HEK293 (cell line): Measurements from ENCODE around the gene TNFRSF4.

Experiments used
- CTCF ChIA-PET: fragments of 350-600 bp; formaldehyde crosslinking; extraction: SDS; loops from one replicate; lab custom pipeline; 2021; ENCODE audit warnings: antibody characterized with exemption; lab: Yijun Ruan, JAX
- POLR2A ChIA-PET: fragments of 300-600 bp; formaldehyde crosslinking; extraction: SDS; loops from one replicate; lab custom pipeline; 2020; ENCODE audit warnings: antibody characterized with exemption, inconsistent platforms; lab: Yijun Ruan, JAX
- H3K27ac ChIP-seq: fragments of 200-500 bp; sonication (Bioruptor generic); 2 replicates; pipeline ENCODE4 v1.5.1; 2014; ENCODE audit warnings: low read depth, low read length, control low read depth, inconsistent platforms; ENCODE audit errors: extremely low read depth
- H3K36me3 ChIP-seq, 2 experiments: fragments of 200-500 bp in 1 of 2; sonication (Bioruptor generic) in 1 of 2; 1 replicate in 1 of 2; 2 replicates in 1 of 2; pipeline ENCODE4 v1.5.1; 2014 to 2017; ENCODE audit warnings: inconsistent platforms in 2 of 2, low read length in 2 of 2; ENCODE audit not compliant: control insufficient read depth in 2 of 2, insufficient read depth in 1 of 2
- H3K4me1 ChIP-seq: fragments of 200-500 bp; sonication (Bioruptor generic); 2 replicates; pipeline ENCODE4 v1.5.1; 2014; ENCODE audit warnings: mild to moderate bottlenecking, low read length, inconsistent platforms; ENCODE audit not compliant: control insufficient read depth, insufficient read depth
- H3K4me3 ChIP-seq: 2 replicates; pipeline ENCODE4 v1.5.1; 2011; ENCODE audit warnings: low read depth, mild to moderate bottlenecking, control low read depth, low read length, moderate library complexity
- H3K9me3 ChIP-seq: fragments of 200-500 bp; sonication (Bioruptor generic); 2 replicates; pipeline ENCODE4 v1.5.1; 2014; ENCODE audit warnings: low read depth, low read length, inconsistent platforms; ENCODE audit not compliant: control insufficient read depth, insufficient read depth
- EGR2 ChIP-seq: fragments of 450-650 bp; formaldehyde crosslinking; IDR thresholded peaks from 2 replicates; pipeline ENCODE4 v1.5.1; 2016; ENCODE audit warnings: low read depth, missing biosample characterization, missing genetic modification characterization
- HOXA7 ChIP-seq: sonication (generic); formaldehyde crosslinking; IDR thresholded peaks from 2 replicates; pipeline ENCODE4 v1.8.1; 2022; ENCODE audit warnings: missing genetic modification reagents, borderline replicate concordance
- HOXD13 ChIP-seq: sonication (generic); formaldehyde crosslinking; IDR thresholded peaks from 2 replicates; pipeline ENCODE4 v1.8.0; 2022; ENCODE audit warnings: missing genetic modification reagents, borderline replicate concordance
- KLF10 ChIP-seq: fragments of 450-650 bp; IDR thresholded peaks from 2 replicates; pipeline ENCODE4 v1.5.1; 2018; ENCODE audit warnings: missing biosample characterization, mild to moderate bottlenecking, missing genetic modification characterization
- MEIS1 ChIP-seq: sonication (generic); formaldehyde crosslinking; IDR thresholded peaks from 2 replicates; pipeline ENCODE4 v1.8.1; 2022; ENCODE audit warnings: missing genetic modification reagents, mild to moderate bottlenecking, borderline replicate concordance
- REST ChIP-seq: fragments of 450-650 bp; formaldehyde crosslinking; IDR thresholded peaks from 2 replicates; pipeline ENCODE4 v1.5.1; 2016; ENCODE audit warnings: missing biosample characterization, missing genetic modification characterization
- SALL2 ChIP-seq: fragments of 450-650 bp; formaldehyde crosslinking; IDR thresholded peaks from 2 replicates; pipeline ENCODE4 v1.5.0; 2017; ENCODE audit warnings: missing biosample characterization, mild to moderate bottlenecking, missing genetic modification characterization, borderline replicate concordance
- TRIM28 ChIP-seq: IDR thresholded peaks from 2 replicates; pipeline ENCODE4 v1.6.1; 2011; ENCODE audit warnings: low read length, control low read depth, borderline replicate concordance
- YY2 ChIP-seq: fragments of 450-650 bp; formaldehyde crosslinking; IDR thresholded peaks from 2 replicates; pipeline ENCODE4 v1.5.1; 2016; ENCODE audit warnings: missing biosample characterization, missing genetic modification characterization
- ZNF155 ChIP-seq: fragments of 450-650 bp; formaldehyde crosslinking; IDR thresholded peaks from 2 replicates; pipeline ENCODE4 v1.5.1; 2016; ENCODE audit warnings: missing biosample characterization, missing genetic modification characterization
- ZNF202 ChIP-seq: fragments of 450-650 bp; formaldehyde crosslinking; IDR thresholded peaks from 2 replicates; pipeline ENCODE4 v1.5.1; 2016; ENCODE audit warnings: missing biosample characterization, missing genetic modification characterization, borderline replicate concordance
- ZNF211 ChIP-seq: fragments of 450-650 bp; formaldehyde crosslinking; IDR thresholded peaks from 2 replicates; pipeline ENCODE4 v1.5.1; 2016; ENCODE audit warnings: low read depth, missing biosample characterization, missing genetic modification characterization
- ZNF24 ChIP-seq: fragments of 450-650 bp; formaldehyde crosslinking; IDR thresholded peaks from 2 replicates; pipeline ENCODE4 v1.5.1; 2016; ENCODE audit warnings: missing biosample characterization, missing genetic modification characterization
- ZNF354C ChIP-seq: fragments of 450-650 bp; formaldehyde crosslinking; IDR thresholded peaks from 2 replicates; pipeline ENCODE4 v1.5.1; 2016; ENCODE audit warnings: missing biosample characterization, missing genetic modification characterization, low read depth, borderline replicate concordance
- ZNF416 ChIP-seq: fragments of 450-650 bp; formaldehyde crosslinking; IDR thresholded peaks from 2 replicates; pipeline ENCODE4 v1.5.1; 2016; ENCODE audit warnings: missing biosample characterization, missing genetic modification characterization
- ZNF670 ChIP-seq: fragments of 450-650 bp; formaldehyde crosslinking; IDR thresholded peaks from 2 replicates; pipeline ENCODE4 v1.5.1; 2016; ENCODE audit warnings: missing biosample characterization, missing genetic modification characterization, low read depth
- ZNF692 ChIP-seq: fragments of 450-650 bp; formaldehyde crosslinking; IDR thresholded peaks from 2 replicates; pipeline ENCODE4 v1.5.1; 2016; ENCODE audit warnings: missing biosample characterization, missing genetic modification characterization
- ZNF701 ChIP-seq: fragments of 450-650 bp; formaldehyde crosslinking; IDR thresholded peaks from 2 replicates; pipeline ENCODE4 v1.5.1; 2016; ENCODE audit warnings: missing biosample characterization, missing genetic modification characterization
- ZNF791 ChIP-seq: fragments of 450-650 bp; formaldehyde crosslinking; IDR thresholded peaks from 2 replicates; pipeline ENCODE4 v1.5.1; 2016; ENCODE audit warnings: missing biosample characterization, missing genetic modification characterization
- TF ChIP-seq, protein P1 (sequence below): fragments of 450-650 bp; formaldehyde crosslinking; IDR thresholded peaks from 2 replicates; pipeline ENCODE4 v1.5.1; 2016; ENCODE audit warnings: missing biosample characterization, missing genetic modification characterization
- TF ChIP-seq, protein P2 (sequence below): fragments of 450-650 bp; formaldehyde crosslinking; IDR thresholded peaks from 2 replicates; pipeline ENCODE4 v1.5.1; 2016; ENCODE audit warnings: missing biosample characterization, missing genetic modification characterization
- TF ChIP-seq, protein P3 (sequence below): fragments of 450-650 bp; formaldehyde crosslinking; IDR thresholded peaks from 2 replicates; pipeline ENCODE4 v1.5.1; 2017; ENCODE audit warnings: missing biosample characterization, missing genetic modification characterization

TNFRSF4 gene

GRCh38 chr1:1239227-1239613 is 25.3 kb upstream of the TNFRSF4 start (continued):
- TF ChIP-seq, protein P1, sequence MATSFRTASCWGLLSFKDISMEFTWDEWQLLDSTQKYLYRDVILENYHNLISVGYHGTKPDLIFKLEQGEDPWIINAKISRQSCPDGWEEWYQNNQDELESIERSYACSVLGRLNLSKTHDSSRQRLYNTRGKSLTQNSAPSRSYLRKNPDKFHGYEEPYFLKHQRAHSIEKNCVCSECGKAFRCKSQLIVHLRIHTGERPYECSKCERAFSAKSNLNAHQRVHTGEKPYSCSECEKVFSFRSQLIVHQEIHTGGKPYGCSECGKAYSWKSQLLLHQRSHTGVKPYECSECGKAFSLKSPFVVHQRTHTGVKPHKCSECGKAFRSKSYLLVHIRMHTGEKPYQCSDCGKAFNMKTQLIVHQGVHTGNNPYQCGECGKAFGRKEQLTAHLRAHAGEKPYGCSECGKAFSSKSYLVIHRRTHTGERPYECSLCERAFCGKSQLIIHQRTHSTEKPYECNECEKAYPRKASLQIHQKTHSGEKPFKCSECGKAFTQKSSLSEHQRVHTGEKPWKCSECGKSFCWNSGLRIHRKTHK = no peak
- TF ChIP-seq ZNF211 (tag by site-specific recombination) = no peak
- TF ChIP-seq REST (tag by site-specific recombination) = no peak
- no peak for TF ChIP-seq EGR2 (tag by site-specific recombination)
- TF ChIP-seq MEIS1 (CRISPR knock-in tag) = no peak

DNA sequence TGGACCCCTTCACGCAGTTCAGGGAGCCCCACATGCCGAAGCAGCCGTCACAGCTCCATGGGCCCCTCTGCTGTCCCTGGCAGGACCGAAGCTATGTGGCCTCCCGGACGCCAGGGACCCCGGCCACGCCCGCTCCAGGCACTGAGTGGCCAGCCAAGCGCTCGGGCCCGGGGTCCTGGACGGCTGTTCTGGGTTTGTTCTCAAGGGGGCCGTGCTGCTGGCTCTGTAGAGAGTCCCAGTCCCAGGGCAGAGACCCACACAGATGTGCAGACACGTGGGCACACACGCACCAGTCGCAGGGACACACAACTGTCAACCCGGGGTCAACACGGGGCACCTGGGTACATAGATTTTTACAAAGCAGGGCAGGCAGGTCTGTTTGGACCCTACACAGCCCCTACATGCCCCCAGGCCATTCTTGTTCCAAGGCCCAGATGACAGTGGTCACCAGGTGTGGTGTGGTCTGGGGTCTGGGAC is 24.8 kb upstream of the TNFRSF4 start:
- POLR2A ChIA-PET = interaction anchor here (0.5 to 1.5 kb wide), 4 partner anchors 12 to 116 kb away, joined by 3 to 6 read pairs (median 4); no protein-coding TSS in a partner anchor
- Histone ChIP-seq H3K4me1 (no peaks in the 10 kb centered on the region), H3K36me3 (peaks cover 0 to 10% of the 10 kb centered on the region in 2 experiments; a peak in 1 of 3 replicates)
- TF ChIP-seq, protein P2, sequence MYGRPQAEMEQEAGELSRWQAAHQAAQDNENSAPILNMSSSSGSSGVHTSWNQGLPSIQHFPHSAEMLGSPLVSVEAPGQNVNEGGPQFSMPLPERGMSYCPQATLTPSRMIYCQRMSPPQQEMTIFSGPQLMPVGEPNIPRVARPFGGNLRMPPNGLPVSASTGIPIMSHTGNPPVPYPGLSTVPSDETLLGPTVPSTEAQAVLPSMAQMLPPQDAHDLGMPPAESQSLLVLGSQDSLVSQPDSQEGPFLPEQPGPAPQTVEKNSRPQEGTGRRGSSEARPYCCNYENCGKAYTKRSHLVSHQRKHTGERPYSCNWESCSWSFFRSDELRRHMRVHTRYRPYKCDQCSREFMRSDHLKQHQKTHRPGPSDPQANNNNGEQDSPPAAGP (tag by site-specific recombination) = no peak
- no peak for TF ChIP-seq TRIM28
- no peak for TF ChIP-seq ZNF354C (tag by site-specific recombination)
- no peak for TF ChIP-seq HOXA7 (CRISPR knock-in tag)
- TF ChIP-seq MEIS1 (CRISPR knock-in tag) = no peak
- TF ChIP-seq ZNF202 (tag by site-specific recombination) = no peak
- no peak for TF ChIP-seq KLF10
- no peak for TF ChIP-seq ZNF791 (tag by site-specific recombination)
- no peak for TF ChIP-seq ZNF155
- TF ChIP-seq ZNF416 (tag by site-specific recombination) = no peak
- TF ChIP-seq ZNF670 (tag by site-specific recombination) = no peak
- TF ChIP-seq SALL2 (tag by site-specific recombination) = no peak
- TF ChIP-seq ZNF692 (tag by site-specific recombination) = no peak
- TF ChIP-seq, protein P3, sequence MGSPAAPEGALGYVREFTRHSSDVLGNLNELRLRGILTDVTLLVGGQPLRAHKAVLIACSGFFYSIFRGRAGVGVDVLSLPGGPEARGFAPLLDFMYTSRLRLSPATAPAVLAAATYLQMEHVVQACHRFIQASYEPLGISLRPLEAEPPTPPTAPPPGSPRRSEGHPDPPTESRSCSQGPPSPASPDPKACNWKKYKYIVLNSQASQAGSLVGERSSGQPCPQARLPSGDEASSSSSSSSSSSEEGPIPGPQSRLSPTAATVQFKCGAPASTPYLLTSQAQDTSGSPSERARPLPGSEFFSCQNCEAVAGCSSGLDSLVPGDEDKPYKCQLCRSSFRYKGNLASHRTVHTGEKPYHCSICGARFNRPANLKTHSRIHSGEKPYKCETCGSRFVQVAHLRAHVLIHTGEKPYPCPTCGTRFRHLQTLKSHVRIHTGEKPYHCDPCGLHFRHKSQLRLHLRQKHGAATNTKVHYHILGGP (tag by site-specific recombination) = no peak
- no peak for TF ChIP-seq YY2 (tag by site-specific recombination)
- TF ChIP-seq ZNF701 = no peak
- no peak for TF ChIP-seq HOXD13 (CRISPR knock-in tag)
- TF ChIP-seq ZNF24 = no peak
- TF ChIP-seq, all 188 proteins: peak for 0
- Histone ChIP-seq H3K27ac (no peak overlapping the region), H3K4me3 (no peak overlapping the region), H3K9me3 (no peaks in the 10 kb centered on the region)
- CTCF ChIA-PET = interaction anchor here (1.2 to 3.2 kb wide), 2 partner anchors 117 to 254 kb away, joined by 3 to 13 read pairs; no protein-coding TSS in a partner anchor
